ENCODE data around the gene BABAM2.

DNA sequence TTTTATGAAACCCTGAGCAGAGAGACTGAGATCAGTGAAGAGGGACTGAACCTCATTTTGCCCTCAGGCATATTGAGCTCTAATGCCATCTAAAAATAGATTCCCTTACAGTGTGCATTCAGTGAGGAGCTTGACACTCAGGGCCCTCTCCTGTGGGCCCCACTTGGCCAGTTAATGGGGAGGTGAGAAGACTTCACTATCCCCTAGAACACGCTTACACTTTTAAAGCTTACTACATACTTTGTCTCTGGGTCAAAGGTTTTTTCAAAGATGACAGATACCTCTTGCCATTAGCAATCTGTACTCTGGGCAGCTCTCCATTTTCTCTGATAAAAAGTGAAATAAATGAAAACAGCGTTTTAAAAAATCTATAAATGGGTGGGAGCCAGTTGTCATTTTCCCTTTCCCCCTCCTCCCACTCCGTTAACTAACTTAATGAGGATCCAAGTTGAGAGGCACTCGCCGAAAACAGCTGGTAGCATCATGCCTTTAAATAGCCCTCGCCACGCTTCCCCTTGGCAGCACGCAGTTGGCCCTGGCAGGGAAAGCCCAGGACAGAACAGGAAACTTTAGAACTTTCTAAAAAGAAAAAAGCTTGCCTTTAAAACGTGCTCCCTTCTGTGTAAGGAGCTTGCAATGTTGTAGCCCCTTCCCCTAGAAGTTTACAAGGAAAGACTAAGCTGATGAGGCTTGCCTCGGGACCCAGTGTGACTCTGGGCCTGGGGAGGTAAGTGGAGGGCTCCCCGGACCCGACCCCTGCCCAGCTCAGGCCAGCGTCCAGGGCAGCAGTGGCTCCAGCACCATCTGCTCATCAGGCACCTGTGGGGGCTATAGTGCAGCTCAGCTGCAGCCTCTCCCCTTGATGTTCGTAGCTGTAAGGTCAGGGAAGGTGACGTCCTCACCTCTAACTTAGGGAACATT is 443.3 kb downstream of the BABAM2 start:
- TF ChIP-seq, protein P1, sequence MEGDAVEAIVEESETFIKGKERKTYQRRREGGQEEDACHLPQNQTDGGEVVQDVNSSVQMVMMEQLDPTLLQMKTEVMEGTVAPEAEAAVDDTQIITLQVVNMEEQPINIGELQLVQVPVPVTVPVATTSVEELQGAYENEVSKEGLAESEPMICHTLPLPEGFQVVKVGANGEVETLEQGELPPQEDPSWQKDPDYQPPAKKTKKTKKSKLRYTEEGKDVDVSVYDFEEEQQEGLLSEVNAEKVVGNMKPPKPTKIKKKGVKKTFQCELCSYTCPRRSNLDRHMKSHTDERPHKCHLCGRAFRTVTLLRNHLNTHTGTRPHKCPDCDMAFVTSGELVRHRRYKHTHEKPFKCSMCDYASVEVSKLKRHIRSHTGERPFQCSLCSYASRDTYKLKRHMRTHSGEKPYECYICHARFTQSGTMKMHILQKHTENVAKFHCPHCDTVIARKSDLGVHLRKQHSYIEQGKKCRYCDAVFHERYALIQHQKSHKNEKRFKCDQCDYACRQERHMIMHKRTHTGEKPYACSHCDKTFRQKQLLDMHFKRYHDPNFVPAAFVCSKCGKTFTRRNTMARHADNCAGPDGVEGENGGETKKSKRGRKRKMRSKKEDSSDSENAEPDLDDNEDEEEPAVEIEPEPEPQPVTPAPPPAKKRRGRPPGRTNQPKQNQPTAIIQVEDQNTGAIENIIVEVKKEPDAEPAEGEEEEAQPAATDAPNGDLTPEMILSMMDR (IDR thresholded peaks at IDR 0.05): no peak
- TF ChIP-seq POLR2A (IDR thresholded peaks at IDR 0.05): no peak

Measured in right lobe of liver (tissue), 4 donors.